Stomach (tissue), 9 donors: ENCODE measurements around the gene TMEM271. TPM values are rescaled to one million over a fixed set of nuclear protein-coding genes. Genes with fewer than 3 reads are reported as not detected.
"Not testable (repeated sequence)": the region's sequence is repeated elsewhere in the genome, so short reads cannot be mapped to it uniquely, and the experiment has no call there.

Experiments used
- DNase-seq, 2 donors: peaks; one replicate each; pipeline versions ENCODE4 v3.0.0 to v3.0.0-alpha.2; 2013 to 2019
- H3K27ac ChIP-seq, 5 donors: fragments of 200-600 bp in 4 of 5; sonication (generic) in 4 of 5; one replicate each; pipeline ENCODE4 v1.5.1; 2013 to 2019; ENCODE audit warnings: mild to moderate bottlenecking in 1 of 5, moderate library complexity in 1 of 5
- H3K27me3 ChIP-seq, 3 donors: fragments of 200-600 bp; sonication (generic); one replicate each; pipeline ENCODE4 v1.5.1; 2017 to 2019; ENCODE audit warnings: mixed run types in 1 of 3
- H3K36me3 ChIP-seq, 4 donors: fragments of 200-600 bp; sonication (generic); 1 replicate in 3 of 4; 2 replicates in 1 of 4; pipeline ENCODE4 v1.5.1; 2016 to 2019
- H3K4me1 ChIP-seq, 4 donors: fragments of 200-600 bp; sonication (generic); one replicate each; pipeline ENCODE4 v1.5.1; 2016 to 2019
- H3K4me3 ChIP-seq, 4 donors: fragments of 200-600 bp; sonication (generic) in 3 of 4; one replicate each; pipeline ENCODE4 v1.5.1; 2016 to 2019; ENCODE audit warnings: mild to moderate bottlenecking in 1 of 4
- H3K9me3 ChIP-seq, 4 donors: fragments of 200-600 bp; sonication (generic); one replicate each; pipeline ENCODE4 v1.5.1; 2016 to 2019
- CTCF ChIP-seq, 7 experiments: fragments of 450-650 bp in 4 of 7; fragments of 200-600 bp in 3 of 7; sonication (generic) in 3 of 7; IDR thresholded peaks; one replicate each; pipeline ENCODE4 v1.5.1; 2016 to 2019; ENCODE audit warnings: antibody characterized with exemption in 7 of 7, control low read depth in 2 of 7, mild to moderate bottlenecking in 1 of 7
- EP300 ChIP-seq: sonication (generic); formaldehyde crosslinking; IDR thresholded peaks from one replicate; pipeline ENCODE4 v1.6.1; 2017; ENCODE audit warnings: antibody characterized with exemption
- POLR2A ChIP-seq, 4 donors: fragments of 450-650 bp; IDR thresholded peaks; one replicate each; pipeline ENCODE4 v1.6.1; 2016; ENCODE audit warnings: antibody characterized with exemption in 4 of 4, control low read depth in 2 of 4, mild to moderate bottlenecking in 1 of 4, moderate library complexity in 1 of 4
- POLR2AphosphoS5 ChIP-seq, 3 donors: sonication (generic); formaldehyde crosslinking; IDR thresholded peaks; one replicate each; pipeline ENCODE4 v1.6.1; 2016; ENCODE audit warnings: antibody characterized with exemption in 3 of 3
- WGBS, 5 donors: extraction: QIAGEN DNeasy Blood & Tissue Kit in 3 of 5; methylation state at CpG; one replicate each; pipeline versions ENCODE4 v1.1.5 to v1.1.7; 2013 to 2018; 5-methylcytosine and 5-hydroxymethylcytosine counted together
- intact Hi-C: fragments of 100-400 bp; cut with DNase I; formaldehyde crosslinking; loops from one replicate; pipeline ENCODE4 v1.15.1; 2023; ENCODE audit warnings: low total_unique reads
- polyA plus RNA-seq, 3 donors: library from polyadenylated mRNA; stranded (reverse); fragments of 200-250 nt; gene quantifications; one replicate each; pipeline ENCODE4 v1.2.3, GENCODE V29; 2013
- total RNA-seq, 5 donors: library from RNA; depleted of rRNA; stranded (reverse); fragments of >200 nt; gene quantifications; one replicate each; pipeline versions ENCODE4 v1.1.0 to v1.2.3, GENCODE V29; 2014 to 2016
- donor health status: healthy with polysubstance abuse.
- donor health status: Bipolar disorder and iron deficiency.
- donor health status: healthy.

Gene TMEM271
- total and polyA plus RNA-seq, 8 donors, result 0.03 TPM; not detected in 7

- intact Hi-C loops, result no loop called here
- Histone ChIP-seq H3K4me3 (no peak overlapping the region), H3K27me3 (peaks cover 0 to 12% (median 0%) of the 10 kb centered on the region in 3 donors), H3K36me3 (no peaks in the 10 kb centered on the region), H3K27ac (no peak overlapping the region), H3K9me3 (peaks cover 0 to 15% (median 2%) of the 10 kb centered on the region in 4 donors), H3K4me1 (no peaks in the 10 kb centered on the region)
- TF ChIP-seq EP300 (no peak), POLR2AphosphoS5 (IDR thresholded peaks at IDR 0.05) (no peak), CTCF (IDR thresholded peaks at IDR 0.05) (no peak), POLR2A (IDR thresholded peaks at IDR 0.05) (no peak)
- no peak for DNase-seq
- 74 to 78% (median 75%) methylated on average over 5 of the region's 5 CpGs for WGBS, 5 donors
These were observed 24.1 kb downstream of the TMEM271 start for GRCh38 chr4:552019-552418.

GRCh38 chr4:550268-550667 lies 25.8 kb downstream of the TMEM271 start:
- DNase-seq, H3K9me3 ChIP-seq, H3K27ac ChIP-seq, H3K4me3 ChIP-seq, intact Hi-C loops, H3K4me1 ChIP-seq, H3K36me3 ChIP-seq: not testable (repeated sequence)
- WGBS, 5 donors, result 93 to 97% (median 95%) methylated on average over 18 to 26 of the region's 27 CpGs
- peaks cover 0 to 12% (median 0%) of the 10 kb centered on the region in 3 donors for H3K27me3 ChIP-seq

GRCh38 chr4:548976-549375 lies 27.1 kb downstream of the TMEM271 start:
- no peaks in the 10 kb centered on the region for H3K36me3 ChIP-seq
- peaks cover 0 to 6% (median 0%) of the 10 kb centered on the region in 4 donors for H3K9me3 ChIP-seq
- H3K27me3 ChIP-seq, result peaks cover 0 to 2% (median 0%) of the 10 kb centered on the region in 3 donors
- H3K4me3 ChIP-seq, result no peak overlapping the region
- WGBS, 5 donors, result 27 to 33% (median 32%) methylated on average over 8 of the region's 8 CpGs
- H3K27ac ChIP-seq, result no peak overlapping the region
- DNase-seq, result no peak
- TF ChIP-seq POLR2AphosphoS5 (IDR thresholded peaks at IDR 0.05), result no peak
- no peak for TF ChIP-seq CTCF (IDR thresholded peaks at IDR 0.05)
- TF ChIP-seq EP300, result no peak
- TF ChIP-seq POLR2A (IDR thresholded peaks at IDR 0.05), result no peak
- intact Hi-C loops, result no loop called here
- no peaks in the 10 kb centered on the region for H3K4me1 ChIP-seq

- intact Hi-C loops, result no loop called here
- Histone ChIP-seq H3K4me3 (no peak overlapping the region), H3K36me3 (no peaks in the 10 kb centered on the region), H3K27ac (no peak overlapping the region), H3K9me3 (no peaks in the 10 kb centered on the region), H3K27me3 (no peaks in the 10 kb centered on the region), H3K4me1 (no peaks in the 10 kb centered on the region)
- no peak for DNase-seq
- TF ChIP-seq CTCF (IDR thresholded peaks at IDR 0.05) (no peak), POLR2AphosphoS5 (IDR thresholded peaks at IDR 0.05) (no peak), EP300 (no peak), POLR2A (IDR thresholded peaks at IDR 0.05) (no peak)
- WGBS, 5 donors, result 69 to 83% (median 78%) methylated on average over 5 of the region's 5 CpGs
These were observed 30.5 kb downstream of the TMEM271 start for GRCh38 chr4:545612-546011.

DNA sequence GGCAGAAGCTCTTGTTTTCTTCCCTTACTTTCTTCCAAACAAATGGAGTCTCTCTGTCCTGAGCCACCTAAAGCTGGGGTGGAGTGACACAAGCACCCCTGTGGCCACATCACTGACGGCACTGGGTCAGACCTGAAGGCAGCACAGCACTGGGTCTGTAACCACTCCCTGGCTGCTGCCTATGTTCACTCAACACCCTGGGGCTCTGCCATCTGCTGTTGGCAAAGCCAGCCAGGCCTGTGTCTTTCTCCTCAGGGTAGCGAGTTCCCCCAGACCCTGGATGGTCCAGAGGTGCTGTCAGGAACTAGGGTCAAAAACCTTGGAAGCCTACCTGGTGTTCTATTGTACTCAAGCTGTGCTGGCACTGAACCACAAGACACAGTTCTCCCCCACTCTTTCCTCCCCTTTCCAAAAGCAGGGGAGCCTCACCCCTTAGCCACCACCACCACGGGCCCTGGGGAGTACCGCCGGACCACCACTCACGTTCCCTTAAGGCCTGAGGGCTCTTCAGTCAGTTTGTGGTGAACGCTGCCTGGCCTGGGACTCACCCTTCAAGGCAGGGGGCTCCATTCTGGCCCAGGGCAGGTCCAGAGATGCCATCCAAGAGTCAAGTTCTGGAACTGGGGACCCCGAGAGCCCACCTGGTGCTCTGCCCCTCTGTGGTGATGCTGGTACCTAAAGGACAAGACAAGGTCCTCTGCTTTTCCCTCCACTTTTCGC lies 31.5 kb downstream of the TMEM271 start:
- TF ChIP-seq CTCF (IDR thresholded peaks at IDR 0.05), result no peak
- TF ChIP-seq POLR2AphosphoS5 (IDR thresholded peaks at IDR 0.05), result no peak
- no peak for TF ChIP-seq POLR2A (IDR thresholded peaks at IDR 0.05)
- no peak for TF ChIP-seq EP300
- peaks cover 0 to 3% (median 0%) of the 10 kb centered on the region in 4 donors for H3K36me3 ChIP-seq
- DNase-seq, result no peak

More for the DNA sequence above, 31.5 kb downstream of the TMEM271 start:
- Histone ChIP-seq H3K27me3 (no peaks in the 10 kb centered on the region), H3K4me1 (no peaks in the 10 kb centered on the region), H3K4me3 (no peak overlapping the region), H3K27ac (no peak overlapping the region), H3K9me3 (no peaks in the 10 kb centered on the region)
- intact Hi-C loops, result no loop called here
- 79 to 90% (median 83%) methylated on average over 7 to 9 of the region's 9 CpGs for WGBS, 5 donors
